Amniotic stem cell (primary cell): Measurements from ENCODE around the gene VIPR2.
"Not testable (repeated sequence)": the region's sequence is repeated elsewhere in the genome, so short reads cannot be mapped to it uniquely, and the experiment has no call there.

Source experiments
- DNase-seq: peaks from one replicate; lab custom pipeline; 2025; lab: John Stamatoyannopoulos, UW

The VIPR2 gene

GRCh38 chr7:159103382-159104187 lies 41.1 kb downstream of the VIPR2 start:
- DNase-seq, result no peak

DNA sequence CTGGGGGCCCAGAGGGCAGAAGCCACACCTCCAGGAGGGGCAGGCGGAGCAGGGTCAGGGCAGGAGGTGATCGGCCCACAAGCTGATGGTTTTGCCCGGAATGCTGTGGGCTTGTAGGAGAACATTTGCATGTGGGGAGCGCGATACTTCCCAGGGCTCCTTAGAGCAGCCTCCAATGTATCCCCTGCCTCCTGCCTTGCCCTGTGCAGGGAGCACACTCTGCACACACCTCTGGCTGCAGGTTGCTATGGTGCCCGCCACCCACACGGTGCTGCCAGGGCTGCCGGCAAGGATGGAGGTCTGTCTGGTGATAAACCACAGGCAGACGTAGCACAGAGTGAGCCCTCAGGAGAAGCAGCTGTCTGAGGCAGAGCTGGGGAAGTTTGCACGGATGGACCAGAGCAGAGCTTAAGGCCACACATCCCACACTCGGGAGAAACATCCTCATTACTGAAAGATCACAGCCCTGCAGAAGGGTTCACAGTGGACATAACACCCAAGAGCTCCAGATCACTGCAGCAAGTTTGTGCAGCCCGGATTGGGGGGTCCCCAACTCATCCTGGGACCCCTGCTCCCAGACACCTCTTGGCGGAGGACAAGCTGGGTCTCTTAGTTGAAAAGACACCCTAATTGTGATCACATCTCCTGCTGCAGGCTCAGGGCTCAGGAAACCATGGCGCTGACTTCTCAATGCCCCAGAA lies 41.8 kb downstream of the VIPR2 start:
- no peak for DNase-seq

DNA sequence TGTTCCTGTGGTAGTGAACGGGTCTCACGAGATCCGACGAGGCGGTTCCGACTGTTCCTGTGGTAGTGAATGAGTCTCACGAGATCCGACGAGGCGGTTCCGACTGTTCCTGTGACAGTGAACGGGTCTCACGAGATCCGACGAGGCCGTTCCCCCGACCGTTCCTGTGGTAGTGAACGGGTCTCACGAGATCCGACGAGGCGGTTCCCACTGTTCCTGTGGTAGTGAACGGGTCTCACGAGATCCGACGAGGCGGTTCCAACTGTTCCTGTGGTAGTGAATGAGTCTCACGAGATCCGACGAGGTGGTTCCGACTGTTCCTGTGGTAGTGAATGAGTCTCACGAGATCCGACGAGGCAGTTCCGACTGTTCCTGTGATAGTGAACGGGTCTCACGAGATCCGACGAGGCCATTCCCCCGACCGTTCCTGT lies 43.0 kb downstream of the VIPR2 start:
- not testable (repeated sequence) for DNase-seq

DNA sequence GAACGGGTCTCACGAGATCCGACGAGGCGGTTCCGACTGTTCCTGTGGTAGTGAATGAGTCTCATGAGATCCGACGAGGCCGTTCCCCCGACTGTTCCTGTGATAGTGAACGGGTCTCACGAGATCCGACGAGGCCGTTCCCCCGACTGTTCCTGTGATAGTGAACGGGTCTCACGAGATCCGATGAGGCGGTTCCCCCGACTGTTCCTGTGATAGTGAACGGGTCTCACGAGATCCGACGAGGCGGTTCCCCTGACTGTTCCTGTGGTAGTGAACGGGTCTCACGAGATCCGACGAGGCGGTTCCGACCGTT lies 43.6 kb downstream of the VIPR2 start:
- DNase-seq, result not testable (repeated sequence)

- not testable (repeated sequence) for DNase-seq
Measured at GRCh38 chr7:159100281-159101082, 44.2 kb downstream of the VIPR2 start.

- DNase-seq, result no peak
Measured at GRCh38 chr7:159099711-159100231, 44.9 kb downstream of the VIPR2 start.

DNA sequence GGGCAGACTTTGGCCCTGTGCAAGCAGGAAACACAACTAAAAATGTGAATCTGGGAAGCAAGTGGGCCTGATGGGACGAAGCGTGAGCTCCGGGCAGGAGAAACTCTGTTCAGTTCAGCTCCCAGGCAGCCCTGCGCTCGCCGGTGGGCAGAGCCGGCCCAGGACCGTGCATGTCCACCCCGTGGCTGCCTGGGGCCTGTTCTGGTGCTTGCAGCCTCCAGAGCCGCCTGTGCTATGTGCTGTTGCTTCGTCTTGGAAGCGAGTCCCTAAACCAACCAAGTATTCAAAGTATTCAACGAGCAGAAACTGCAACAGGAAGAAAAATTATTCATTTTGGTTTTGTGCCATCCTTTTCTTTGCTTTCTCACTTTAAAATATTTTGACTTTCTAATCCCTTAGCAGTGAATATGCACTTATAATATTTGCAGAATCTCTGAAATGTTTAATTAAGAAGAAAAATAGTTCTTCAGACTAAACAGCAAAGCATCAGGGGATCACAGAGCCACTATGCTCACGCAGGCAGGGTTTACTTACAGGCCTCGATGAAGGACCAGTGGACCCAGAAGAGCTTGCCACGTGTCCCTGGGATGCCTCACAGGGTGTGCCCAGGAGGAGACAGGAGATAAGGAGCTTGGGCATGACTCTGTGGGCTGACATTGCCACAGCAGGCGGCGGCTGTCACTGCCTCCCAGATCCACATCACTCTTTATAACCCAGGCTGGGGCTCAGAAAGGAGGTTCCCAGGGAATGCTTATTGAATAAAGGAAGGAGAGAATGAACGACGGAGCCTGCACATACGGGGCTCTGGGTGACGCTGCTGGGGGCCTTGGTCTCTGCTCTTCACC lies 45.6 kb downstream of the VIPR2 start:
- DNase-seq, result no peak

DNA sequence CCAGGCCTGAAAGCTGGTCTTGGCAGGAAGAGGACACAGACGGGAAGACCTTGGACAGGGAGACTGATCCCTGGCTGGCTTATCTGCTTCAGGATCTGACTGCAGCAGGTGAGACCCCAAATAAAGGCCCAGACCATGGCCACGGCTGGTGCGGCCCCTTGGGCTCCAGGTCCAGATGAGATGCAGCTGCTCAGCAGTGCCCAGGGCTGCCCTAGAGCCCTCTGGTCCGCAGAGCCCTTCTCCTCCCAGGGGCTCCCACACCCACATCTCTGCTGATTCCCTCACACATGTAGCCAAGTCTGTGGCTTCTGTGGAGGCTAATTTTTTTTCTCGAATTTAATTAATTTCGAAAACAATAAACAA lies 46.3 kb downstream of the VIPR2 start:
- no peak for DNase-seq

GRCh38 chr7:159097661-159098423 lies 46.8 kb downstream of the VIPR2 start:
- DNase-seq, result no peak

- no peak for DNase-seq
Measured at GRCh38 chr7:159096736-159097581, 47.7 kb downstream of the VIPR2 start.

DNA sequence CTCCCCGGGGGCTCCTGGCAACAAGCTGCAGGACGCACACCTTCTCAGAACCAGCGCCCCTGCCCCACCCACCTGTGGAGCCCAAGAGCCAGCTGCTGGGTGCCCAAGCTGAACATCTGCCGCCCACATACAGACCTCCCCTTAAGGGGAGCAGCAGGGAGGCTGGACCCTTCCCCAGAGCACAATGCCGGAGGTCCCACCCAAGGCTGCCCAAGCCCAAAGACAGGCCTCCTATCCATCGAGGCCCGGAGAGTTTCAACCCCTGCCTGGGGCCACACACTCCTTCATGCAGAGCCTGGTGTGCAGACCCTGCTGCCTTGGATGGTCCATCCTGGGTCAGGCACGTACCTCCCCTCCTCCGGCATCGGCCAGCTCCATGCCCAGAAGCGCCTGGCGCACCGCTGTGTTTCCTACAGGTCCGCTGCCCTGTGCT lies 48.7 kb downstream of the VIPR2 start:
- no peak for DNase-seq

GRCh38 chr7:159094919-159095915 lies 49.5 kb downstream of the VIPR2 start:
- DNase-seq, result no peak

DNA sequence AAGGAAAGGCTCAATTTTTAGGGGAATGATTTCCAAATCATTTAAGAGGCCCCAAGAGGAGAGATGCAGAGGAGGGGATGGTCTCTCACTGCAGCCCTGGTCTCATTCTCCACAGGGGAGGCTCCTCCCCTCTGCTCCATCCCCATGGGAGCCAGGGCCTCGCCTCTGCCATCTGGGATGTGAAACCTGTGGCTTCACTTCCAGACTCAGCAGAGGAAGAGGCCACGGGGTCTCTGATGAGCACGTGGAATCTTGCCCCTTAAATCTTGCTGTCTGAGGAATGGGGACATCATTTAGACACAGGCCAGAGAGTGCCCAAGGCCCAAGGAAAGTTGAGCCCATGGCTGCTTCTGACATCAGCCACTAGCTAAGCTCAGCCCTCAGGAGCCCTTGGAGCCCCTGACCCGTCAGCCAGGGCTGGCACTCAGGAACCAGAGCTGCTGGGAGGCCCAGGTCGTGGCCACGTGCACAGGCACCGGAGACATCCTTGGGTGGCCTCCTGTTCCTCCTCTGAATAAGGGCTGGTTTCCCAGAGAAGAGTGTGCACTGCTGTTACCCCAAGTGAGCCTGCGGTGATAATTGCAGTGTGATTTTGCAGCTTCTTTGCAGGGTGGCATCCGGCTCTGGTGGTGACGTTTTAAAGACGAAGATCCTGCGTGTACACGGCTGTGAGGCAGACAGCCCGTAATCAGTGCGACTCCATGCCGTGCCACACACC lies 50.5 kb downstream of the VIPR2 start:
- no peak for DNase-seq

DNA sequence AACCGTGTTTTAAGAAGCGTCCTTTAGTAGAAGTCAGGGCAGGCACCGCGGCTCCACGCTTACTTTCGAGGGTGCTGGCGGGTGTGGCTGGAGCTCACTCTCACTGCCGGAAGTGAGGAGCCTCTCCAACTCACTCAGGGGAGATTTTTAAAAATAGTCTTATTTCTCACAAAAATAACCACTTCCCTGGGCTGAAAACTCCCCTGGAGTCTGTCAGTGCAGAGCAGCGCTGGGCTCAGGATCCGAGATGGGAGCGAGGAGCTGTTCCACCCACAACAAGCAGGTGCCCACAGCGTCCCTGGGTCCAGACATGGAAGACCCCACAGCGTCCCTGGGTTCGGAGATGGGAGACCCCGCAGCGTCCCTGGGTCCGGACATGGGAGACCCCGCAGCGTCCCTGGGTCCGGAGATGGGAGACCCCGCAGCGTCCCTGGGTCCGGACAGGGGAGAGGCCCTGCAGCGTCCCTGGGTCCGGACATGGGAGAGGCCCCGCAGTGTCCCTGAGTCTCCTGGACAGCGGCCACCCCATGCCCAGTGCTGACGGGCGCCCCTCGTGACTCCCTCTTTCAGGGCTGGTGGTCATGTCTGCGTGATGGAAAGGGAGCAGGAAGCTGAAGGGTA lies 51.2 kb downstream of the VIPR2 start:
- DNase-seq, result no peak

DNA sequence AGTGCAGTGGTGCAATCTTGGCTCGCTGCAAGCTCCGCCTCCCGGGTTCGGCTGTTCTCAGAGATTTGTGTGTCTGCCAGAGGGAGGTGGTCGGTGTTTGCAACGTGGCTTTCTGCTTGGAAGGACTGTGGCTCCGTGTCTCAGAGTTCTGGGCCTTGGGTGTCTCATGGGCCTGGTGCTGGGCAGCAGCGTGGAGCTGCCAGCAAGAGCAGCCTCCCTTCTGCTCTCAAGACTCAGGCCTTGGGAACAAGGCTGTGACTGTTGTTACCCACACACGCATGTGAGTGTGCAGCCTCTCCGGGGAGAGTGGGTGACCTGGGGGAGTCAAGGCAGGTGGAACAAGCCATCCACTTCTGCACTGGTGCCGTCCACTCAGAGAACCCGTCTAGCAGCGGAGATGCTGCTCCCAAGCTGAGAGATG lies 52.0 kb downstream of the VIPR2 start:
- DNase-seq, result no peak

DNA sequence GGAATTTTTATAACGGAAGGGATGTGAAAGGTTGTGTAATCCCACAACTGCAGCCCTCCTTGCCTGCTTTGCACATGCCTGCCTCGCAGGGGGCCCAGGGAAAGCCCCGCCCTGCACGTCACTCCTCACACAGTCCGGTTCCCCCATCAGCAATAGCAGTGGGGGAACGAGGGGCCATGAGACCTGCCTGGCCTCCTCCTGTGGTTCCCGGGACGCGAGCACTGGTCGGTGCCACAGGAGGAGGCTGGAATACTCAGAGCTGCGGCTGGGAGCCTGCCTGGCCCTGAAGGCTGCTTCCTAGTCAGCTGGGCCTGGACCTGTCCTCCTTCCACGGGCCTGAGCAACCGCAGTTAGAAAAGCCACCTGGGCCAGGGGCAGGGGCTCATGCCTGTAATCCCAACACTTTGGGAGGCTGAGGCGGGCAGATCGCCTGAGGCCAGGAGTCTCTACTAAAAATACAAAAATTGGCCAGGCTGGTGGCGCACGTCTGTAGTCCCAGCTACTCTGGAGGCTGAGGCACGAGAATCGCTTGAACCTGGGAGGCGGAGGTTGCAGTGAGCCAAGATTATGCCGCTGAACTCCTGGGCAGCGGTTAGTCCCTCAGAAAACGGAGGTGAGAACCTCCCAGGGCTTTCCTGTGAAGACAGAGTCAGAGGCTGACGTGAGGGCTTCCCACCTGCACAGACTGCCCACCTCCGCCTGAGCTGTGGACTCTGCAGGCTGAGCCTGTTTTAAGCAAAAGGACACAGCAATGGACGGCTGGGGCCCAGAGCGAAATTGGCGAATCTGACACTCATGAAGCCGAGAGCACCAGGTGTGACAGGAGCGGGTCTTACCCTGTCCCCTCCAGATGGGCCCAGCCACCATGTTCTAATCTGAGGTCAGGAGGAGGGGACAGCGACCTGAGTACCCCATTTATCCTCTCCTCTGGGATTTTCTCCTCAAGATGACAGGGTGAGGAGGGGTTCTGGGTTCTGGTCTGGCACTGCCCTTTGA lies 52.9 kb downstream of the VIPR2 start:
- no peak for DNase-seq
